ENCODE measurements around the gene ZNRF3.
"Not testable (repeated sequence)": the region's sequence is repeated elsewhere in the genome, so short reads cannot be mapped to it uniquely, and the experiment has no call there.

The ZNRF3 gene

DNA sequence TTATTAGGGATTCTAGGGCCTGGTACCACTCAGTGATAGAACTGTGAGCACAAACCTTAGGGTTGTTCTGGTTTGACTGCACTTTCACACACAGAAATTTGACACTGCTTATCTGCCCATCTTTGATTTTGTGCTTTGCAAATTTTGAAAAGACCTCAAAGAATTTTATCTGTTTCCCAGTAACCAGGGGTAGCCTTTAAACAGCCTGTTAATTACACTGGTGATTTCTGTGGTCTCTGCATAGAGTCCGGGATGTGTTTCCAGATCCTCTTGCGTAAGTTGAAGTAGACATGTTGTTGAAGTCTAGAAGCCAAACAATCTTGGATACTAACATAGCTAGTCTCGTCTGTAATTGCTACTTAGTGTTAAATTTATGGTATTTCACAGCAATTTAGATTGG lies 103.0 kb downstream of the ZNRF3 start:
- DNase-seq = no peak

DNA sequence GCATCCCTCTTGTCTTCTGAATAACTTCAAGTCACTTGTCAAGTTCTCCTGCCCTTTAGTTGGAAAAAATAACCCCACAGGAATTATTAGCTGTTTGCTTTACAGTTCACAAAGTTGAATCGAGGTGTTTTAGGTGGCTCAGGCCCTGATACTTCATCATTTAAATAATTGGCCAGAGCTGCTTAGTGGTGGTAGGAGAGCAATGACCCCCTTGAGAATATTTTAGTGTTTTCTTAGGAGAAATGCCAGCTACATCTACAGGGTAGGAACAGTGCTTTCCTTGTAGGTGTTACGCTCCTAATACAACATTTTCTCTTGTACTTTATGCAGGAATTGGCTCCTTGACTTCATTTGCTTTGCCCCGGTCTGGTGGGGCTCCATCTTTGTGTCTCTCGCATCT lies 105.1 kb downstream of the ZNRF3 start:
- DNase-seq = no peak

DNA sequence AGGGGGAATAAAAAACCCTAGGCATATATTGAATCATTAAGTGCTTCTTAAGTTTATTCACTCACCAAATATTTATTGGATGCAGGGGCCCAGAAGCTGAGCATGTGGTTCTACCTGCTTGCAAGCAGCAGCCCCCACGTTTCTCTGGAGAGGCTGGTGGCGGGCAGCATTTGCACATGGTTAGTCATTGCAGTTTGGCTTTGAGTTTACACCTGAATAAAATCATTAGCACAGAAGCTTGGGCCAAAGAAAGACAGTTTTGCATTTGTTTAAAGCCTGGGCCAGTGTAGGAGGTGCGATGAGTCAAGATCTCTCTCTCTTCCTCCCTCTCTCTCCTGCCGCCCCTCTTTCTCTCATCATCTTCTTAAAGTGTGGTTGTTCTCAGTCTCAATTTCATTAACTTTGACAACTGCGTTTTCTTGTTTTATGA lies 105.7 kb downstream of the ZNRF3 start:
- no peak for DNase-seq

DNA sequence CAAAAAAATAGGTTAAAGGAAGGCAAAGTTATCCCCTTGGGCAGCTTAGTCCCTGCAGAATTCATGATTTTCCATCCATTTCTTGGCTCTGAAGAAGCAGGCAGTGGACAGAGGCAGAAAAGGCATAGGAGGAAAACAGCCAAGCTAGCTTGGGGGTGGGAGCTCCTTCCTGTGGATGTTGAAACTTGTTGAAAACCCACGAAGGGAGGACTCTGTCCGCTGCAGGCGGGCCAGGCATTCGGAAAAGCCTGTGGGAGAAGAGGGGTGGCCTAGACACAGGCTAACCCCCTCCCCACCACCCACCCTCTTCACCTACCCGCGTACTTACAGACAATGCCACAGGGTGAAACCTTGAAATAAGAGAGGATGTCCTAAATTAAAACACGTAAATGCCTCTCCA lies 106.1 kb downstream of the ZNRF3 start:
- no peak for DNase-seq

DNA sequence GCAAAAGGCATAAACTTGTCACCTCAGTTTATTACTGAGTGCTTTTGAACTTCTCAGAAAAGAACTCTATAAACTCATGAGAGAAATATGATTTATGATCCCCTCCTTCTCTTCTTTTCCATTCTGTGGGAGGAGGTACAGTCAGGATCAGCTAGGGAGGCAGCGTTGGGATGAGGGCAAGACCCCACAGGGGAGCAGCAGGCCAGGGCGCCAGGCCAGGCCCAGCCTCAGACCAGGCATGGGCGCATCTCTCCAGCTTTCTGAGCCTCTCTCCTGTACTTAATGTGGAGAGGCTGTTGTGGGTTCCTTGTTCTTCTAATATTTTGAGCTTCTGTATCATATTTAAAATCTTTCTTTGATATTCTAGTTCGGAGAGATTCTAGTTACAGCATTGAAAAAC lies 106.5 kb downstream of the ZNRF3 start:
- DNase-seq = no peak

DNA sequence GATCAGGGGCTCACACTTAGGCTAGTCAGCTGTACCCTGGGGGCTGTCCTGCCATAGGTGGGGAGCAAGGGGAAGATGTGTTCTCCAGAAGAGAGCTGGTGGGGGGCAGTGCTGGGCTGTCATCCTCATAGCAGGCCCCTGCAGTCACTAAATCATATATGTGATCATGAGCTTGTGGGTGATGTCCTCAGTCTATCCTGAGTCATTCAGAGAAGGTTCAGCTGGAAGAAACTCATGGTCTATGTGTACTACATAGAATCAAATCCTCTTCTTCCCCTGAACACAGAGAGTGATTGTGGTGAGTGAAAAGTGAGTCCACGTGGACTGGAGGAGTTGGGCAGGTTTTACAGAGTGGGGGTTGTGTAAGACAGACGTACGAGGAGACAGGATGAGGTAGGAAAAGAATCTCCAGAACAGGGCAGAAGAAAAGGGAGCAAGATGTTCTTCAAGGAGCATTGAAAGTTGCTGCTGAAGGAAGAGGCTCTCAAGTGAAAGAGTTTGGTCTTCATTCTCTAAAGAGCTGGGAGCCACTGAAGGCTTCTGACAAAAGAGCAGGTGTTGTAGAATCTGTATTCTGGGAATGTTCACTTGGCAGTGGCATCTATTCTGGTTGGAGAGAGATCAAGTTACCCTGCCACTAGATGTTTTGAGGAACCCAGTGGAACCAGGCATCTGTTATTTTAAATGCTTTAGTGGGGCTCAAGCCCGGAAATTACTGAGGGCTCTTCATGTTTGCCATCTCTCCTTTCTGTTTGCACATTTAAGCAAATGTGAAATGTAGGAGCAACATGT lies 109.4 kb downstream of the ZNRF3 start:
- no peak for DNase-seq

DNA sequence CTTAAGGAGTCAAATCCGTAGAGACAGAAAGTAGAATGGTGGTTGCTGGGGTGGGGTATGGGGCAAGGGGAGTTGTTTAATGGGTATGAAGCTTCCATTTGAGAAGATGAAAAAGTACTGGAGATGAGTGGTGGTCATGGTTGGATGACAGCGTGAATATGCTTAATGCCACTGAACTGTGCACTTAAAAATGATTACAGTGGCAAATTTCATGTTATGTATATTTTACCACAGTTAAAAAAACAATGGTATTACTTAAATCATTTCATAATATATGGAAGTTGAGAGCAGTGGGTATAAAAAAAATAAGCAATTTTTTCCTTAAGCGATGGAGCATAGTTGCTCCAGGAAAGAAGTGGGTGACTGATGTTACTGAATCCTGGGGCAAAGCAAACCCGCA lies 111.2 kb downstream of the ZNRF3 start:
- DNase-seq = no peak

DNA sequence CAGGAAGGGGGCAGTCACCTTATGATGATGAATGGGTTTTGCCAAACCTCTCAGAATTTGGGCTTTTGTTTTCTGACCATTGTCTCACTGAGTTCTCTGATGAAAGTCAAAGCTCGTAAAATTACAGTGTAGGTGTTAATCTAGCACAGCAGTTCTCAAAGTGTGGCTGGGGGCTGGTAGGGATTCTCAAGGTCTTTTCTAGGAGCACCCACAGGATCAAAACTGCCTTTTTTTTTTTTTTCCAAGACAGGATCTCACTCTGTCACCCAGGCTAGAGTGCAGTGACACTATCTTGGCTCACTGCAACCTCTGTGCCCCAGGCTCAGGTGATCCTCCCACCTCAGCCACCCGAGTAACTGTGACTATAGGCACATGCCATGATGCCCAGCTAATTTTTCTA lies 112.2 kb downstream of the ZNRF3 start:
- DNase-seq = no peak

DNA sequence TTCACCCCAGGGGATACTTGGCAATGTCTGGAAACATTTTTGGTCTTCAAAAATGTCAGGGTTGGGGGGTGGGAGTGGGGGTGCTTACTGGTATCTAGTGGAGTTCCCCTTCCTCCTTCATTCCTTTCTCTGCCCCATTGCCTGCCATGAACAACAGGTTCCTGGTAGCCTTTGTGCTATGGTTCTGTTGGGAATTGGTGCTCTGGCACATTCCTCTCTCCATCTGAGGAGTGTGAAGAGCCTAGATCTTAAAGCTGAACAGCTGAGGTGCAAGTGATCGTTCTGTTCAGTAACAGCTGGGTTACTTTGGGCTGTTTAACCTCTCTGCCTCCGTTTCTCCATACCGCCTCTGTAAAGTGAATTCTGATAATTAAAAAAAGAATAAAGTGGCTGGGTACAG lies 114.0 kb downstream of the ZNRF3 start:
- DNase-seq = no peak

DNA sequence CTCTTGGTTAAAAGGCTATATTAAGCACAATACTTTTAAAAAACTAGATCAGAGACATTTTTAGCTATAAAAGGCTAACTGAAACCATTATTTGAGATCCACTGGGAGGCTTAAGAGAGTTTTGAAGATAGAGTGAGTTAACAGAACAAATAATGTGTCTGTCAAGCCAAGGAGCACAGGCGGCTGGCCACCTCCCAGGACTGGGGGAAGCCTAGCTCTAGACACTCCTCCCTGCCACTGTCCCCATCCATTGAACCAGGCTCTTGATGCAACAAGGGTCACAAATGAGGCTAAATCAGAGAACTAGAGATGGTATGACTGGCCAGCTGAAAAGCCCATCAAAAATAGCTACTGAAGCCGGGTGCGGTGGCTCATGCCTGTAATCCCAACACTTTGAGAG lies 115.3 kb downstream of the ZNRF3 start:
- no peak for DNase-seq

DNA sequence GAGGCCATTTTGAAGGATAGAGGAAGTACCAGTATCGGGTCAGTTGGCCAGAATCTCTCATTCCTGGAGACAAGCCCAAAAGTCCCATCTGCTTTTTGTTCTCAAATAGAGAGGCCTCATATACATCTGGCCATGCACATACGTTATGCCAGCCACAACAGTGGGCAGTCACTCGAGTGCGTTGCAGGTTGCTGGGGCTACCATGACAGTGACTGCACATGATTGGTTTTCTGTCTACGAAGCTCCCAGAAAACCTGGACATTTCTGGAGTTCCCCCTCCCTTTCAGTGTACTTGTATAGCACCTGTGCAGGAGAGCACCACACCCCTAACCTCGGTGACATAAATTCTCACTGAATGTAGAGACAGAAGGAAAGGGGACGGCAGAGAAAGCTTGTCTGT lies 116.1 kb downstream of the ZNRF3 start:
- DNase-seq = no peak

DNA sequence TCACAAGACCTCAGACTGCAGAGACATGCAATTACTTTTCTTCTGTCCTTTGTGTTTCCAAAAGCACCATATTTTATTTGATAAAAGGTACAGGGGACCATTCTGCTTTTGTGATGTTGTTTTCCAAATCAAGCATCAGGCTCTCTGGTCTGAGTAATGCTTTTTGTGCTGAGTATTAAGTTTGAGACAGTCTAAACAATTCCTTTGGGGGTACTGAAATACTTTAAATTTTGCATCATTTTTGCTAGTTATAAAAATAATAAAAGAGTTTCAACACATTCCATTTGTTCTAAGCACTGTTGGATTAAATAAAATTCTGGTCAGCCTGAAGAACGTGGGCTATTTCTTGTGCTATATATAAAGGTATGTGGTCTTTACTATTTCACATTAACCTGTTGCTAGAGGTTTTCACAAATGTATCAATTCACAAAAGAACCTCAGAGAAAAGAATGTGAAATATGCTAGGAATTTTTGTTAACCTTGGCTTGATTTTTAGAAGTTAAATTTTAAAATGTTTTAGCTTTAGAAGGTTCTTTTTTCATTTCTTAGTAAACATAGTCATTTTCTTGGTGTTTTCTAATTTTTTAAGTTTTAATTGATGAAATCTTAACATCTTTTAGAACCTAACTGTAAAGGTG lies 116.7 kb downstream of the ZNRF3 start:
- no peak for DNase-seq

DNA sequence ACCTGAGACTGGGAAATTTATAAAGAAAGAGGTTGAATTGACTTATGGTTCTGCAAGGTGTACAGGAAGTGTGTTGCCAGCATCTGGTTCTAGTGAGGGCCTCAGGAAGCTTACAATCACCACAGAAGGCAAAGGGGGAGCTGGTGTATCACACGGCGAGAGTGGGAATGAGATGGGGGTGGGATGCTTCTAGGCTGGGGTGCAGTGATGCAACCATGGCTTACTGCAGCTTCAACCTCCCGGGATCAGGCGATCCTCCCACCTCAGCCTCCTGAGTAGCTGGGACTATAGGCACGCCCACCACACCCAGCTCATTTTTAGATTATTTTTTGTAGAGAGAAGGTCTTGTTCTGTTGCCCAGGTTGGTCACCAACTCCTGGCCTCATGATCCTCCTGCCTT lies 117.3 kb downstream of the ZNRF3 start:
- DNase-seq = no peak

DNA sequence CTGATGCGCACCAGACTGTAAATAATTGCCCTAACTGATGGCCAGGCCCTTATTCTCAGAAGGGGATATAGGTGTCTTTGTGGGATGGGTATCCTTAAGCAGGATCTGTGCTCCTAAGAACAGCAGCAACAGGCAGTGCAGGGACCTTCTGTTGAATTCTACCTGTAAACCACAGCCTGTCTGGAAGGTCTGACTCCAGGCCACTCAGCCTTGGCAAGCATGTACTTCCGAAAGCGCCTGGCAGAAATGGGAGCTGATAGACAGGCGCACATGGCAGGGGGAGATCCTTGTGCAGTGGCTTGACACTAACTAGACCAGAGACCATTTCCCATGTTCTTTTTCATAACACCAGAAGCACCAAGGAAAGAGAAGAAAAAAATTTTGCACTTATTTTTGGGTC lies 119.2 kb downstream of the ZNRF3 start:
- DNase-seq = no peak

DNA sequence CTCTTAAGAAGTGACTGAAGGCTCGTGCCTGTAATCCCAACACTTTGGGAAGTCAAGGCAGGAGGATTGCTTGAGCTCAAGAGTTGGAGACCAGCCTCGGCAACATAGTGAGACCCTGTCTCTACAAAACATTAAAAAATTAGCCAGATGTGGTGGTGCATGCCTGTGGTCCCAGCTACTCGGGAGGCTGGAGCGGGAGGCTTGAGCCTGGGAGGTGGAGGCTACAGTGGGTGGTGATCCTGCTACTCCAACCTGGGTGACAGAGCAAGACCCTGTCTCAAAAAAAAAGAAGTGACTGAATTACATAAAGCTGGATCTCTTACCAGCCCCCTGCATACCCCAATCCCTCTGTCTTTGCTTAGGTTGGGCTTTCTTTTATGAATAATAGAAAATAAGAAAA lies 120.2 kb downstream of the ZNRF3 start:
- no peak for DNase-seq

DNA sequence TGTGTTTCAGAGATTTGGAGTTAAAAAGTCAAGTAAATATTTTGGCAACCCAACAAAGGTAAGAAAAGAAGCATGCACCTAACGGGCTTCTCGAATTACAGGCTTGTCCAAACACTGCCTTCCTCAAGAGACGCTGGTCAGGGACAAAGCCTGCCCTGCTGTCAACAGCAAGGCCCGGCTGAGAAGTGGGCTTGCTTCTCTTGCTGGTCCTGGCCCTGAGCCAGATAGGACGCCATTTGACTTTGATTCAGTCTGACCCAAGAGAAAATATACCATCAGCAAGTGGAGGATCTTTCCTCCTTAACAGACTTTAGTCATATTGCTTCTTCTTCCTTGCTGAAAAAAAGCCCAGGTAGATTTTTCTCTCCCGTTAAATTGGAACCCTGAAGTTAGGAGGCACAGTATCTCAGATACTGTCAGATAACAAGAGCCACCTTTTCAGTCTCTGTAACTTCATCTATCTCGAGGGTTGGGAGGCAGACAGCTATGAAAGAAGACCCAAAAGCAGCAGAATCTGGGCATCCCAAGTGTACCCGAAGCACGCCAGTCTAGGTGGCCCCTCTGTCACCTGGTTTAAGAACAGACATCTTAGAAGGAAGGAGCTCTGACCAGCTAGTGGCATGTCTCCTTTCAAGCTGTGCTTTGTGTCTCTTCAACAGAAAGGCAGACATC lies 120.7 kb downstream of the ZNRF3 start:
- no peak for DNase-seq

DNA sequence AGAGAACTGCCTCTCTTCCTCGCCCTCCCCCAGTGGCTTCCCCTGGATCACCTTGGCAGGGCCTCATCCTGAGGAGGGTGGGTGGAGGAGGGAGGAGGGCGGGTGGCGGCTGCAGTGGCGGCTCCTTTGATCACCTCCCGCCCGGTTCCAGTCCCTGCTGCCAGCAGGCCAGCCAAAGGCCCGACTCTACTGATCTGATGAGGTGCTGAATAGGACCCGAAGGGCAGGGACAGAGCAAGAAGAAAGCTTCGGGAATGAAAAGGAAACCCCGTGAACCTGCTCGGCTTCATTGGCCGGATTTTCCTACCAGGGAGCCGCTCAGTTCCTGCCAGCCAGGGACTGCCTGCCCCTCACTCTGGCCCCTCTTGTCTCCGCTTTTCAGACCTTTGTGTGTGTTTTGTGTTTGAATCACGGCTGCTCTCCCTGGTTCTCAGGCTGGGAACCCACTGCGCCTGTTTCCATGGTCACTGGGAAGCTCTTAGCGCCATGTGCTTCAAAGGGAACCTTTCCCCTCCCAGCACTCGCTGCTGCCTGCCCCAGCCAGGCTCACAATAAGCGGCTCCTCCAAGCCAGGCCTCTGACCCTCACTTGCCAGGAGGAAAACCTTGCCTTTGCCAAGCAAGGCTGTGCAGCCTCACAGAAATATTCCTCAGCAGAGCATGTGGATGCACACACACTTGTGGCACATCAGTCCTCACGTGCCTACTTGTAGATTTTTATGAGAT lies 121.4 kb downstream of the ZNRF3 start:
- DNase-seq = no peak

DNA sequence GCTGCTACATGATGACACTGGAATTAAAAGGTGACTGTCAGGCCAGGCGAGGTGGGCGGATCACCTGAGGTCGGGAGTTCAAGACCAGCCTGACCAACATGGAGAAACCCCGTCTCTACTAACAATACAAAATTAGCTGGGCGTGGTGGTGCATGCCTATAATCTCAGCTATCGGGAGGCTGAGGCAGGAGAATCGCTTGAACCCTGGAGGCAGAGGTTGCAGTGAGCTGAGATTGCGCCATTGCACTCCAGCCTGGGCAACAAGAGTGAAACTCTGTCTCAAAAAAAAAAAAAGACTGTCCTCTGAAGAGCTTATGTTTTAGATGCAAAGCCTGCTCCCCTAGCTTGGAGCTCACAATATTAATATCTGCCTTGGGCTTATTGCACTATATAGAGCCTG lies 122.4 kb downstream of the ZNRF3 start:
- not testable (repeated sequence) for DNase-seq

DNA sequence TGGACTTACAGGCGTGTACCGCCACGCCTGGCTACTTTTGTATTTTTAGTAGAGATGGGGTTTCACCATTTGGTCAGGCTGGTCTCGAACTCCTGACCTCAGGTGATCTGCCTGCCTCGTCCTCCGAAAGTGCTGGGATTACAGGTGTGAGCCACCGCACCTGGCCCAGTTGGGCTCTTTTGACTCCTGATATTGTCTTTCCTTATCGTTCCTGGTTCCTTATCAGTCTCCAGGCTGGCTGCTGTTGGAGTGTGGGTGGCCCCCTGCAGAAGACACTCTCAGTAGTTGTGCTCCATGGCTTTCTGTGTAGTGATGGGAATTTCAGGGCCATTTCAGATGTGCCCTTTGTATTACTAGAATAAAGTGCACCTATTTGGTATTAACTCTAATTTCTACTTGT lies 123.0 kb downstream of the ZNRF3 start:
- no peak for DNase-seq

DNA sequence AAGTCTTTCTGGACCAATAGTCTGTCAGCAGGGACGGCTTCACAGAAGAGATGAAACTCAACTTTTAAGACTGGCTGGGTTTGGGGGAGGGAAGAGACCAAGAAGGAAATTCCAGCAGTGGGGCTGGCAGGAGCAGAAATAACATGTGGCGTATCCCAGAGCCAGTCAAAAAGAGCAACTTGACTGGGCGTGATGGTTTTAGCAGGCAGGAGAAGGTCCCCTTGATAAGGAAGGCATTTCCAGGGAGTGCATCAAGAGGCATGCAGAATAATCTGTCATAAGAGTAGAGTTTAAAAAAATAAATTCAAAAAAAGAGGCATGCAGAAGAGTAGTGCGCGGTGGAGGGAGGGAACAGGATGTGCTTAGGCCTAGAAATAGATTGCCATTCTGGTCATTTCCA lies 125.8 kb downstream of the ZNRF3 start:
- DNase-seq = no peak

DNA sequence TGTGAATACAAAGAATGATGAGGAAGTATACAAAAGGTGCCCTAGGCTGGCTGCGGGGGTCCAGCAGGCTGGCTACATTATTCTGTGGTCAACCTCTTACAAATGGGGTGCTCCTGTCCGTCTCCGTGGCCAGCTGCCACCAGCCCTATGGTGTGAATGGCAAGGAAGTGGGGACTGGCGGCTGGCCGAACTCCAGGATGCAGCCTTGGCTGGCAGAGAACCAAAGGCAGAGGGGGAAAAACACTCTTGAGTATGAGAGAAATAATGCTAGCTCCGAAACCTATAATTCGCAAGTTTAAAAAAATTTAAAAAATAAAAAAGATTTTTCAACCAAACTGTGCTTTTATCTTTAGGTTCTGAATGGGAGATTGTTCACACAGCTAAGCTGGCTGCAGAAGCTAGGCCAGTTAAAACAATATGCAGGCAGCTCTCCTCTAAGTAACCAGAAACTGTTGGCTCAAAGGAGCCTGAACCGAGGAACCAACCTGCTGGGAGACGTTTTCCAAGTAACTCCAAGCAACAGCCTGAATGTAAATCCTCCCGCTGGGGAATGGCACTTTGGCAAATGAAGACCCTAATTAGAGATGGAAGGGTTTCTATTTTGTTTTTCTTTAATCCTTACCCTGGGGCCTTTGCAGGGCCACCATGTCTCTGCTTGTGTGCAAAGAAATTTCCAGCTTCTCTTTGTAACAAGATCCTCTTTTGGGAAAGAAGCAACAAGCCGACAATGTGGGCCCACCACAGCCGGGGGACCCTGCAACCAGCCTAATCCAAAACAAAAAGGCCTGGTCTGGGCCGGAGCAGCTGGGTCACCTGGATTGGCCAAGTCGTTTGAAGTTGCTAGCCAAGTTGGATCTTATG lies 128.1 kb downstream of the ZNRF3 start:
- no peak for DNase-seq

DNA sequence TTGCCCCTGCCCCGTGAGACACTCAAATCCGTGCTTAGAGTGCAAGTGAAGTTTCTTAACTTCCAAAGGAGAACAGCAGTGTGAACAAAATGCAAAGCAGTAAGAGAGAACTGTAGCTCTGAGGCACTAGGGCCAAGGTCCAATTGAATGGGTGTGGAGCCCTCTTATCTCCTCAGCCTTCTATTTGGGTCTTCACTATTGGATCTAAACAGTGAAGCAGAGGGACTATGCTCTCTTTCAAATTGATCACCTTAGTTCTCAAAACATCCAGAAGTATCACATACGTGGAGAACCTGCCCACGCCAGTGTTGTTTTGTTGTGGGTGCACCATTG lies 128.7 kb downstream of the ZNRF3 start:
- DNase-seq = no peak

DNA sequence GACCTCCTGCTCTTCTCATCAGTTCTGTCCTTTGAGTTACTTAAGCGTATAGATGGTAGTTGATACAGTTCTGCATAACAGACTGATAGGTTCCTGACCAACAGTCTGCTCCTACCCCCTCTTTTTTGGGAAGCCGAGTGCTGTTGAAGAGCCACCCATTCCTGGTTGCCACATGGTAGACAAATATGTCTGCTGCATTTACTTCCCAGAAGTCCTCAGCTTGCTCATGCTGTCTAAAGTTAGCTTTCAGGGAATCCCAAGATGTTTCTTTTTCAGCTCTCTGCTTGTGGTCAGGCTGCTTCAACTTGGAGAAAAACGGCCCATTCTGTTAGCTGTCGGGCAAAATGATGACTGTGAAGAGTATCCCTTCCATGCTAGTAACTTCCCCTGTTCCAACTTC lies 129.6 kb downstream of the ZNRF3 start:
- no peak for DNase-seq

Data from central memory CD4-positive, alpha-beta T cell (primary cell).